ENCODE measurements around the gene PTPRT.

The PTPRT gene

DNA sequence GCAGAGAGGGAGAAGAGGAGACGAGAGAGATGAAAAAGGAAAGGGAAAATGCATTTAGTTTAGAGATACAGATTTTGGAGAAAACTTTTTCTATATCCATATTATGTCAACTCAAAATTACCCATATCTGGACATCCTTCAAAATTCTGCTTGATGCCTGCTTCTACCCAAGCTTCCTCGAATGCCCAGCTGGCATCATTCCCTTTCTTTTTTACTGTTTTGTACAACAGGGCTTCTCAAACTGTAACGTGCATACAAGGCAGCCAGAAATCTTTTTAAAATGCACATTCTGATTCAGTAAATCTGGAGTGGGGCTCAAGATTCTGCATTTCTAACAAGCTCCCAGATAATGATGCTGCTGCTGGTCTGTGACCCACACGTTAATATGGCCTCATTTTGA lies 1108.8 kb downstream of the PTPRT start:
- DNase-seq (ENCODE audit: low read depth, low spot score), result no peak

DNA sequence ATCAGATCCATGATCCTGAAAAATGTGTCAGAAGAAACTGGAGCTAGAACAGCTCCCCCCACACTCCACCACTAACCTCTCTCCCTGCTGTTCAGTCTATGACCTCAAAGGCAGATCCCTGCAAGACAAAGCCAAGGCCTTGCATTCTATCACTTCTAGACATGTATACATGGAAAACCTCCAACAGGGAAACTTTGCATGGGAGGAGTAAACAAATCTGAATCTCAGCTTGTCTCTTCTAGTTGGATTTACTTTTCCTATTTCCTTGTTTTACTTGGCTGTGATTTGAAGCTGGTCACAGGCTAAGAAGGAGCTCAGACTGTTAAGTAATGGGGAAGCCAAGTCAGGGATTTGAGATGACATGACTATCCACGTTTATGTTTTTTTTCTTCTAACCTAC lies 1114.8 kb downstream of the PTPRT start:
- no peak for DNase-seq (ENCODE audit: low read depth, low spot score)

DNA sequence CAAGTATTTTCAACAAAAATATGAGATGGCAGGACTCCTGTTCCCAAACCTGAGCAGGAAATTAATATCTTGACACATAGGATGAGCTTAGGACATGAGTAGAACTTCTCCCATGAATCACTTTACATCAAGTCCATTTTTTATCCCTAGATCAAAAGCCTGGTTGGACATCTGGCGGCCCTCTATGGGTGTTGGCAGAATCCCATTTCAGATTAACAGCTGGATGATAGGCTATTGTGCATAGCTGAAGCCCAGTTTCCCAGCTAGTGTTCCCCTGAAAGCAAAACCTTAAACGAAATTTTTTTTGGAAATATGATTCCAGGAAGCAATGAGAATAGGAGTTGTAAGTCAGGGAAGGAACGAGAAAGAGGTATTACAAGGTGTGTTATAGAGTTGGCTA lies 1122.1 kb downstream of the PTPRT start:
- no peak for DNase-seq (ENCODE audit: low read depth, low spot score)

DNA sequence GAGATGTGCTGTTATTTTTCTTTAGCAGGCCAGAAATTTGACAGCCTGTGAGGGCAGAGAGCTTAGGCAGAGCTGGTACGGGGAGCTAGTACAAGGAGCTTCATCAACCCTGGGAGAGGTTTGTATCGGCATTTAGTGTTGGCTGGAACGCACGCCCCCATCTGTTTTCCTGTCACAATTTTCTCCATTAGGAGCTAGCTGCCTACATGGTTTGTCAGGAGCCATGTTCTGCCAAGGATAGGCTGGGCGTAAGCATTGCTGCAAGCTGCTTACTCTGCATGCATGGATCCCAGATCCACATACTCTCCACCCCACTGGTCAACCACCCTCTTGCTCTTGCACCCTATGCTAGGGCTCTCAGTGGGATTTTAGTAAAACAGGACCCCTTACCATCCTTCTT lies 1122.5 kb downstream of the PTPRT start:
- DNase-seq (ENCODE audit: low read depth, low spot score), result no peak

DNA sequence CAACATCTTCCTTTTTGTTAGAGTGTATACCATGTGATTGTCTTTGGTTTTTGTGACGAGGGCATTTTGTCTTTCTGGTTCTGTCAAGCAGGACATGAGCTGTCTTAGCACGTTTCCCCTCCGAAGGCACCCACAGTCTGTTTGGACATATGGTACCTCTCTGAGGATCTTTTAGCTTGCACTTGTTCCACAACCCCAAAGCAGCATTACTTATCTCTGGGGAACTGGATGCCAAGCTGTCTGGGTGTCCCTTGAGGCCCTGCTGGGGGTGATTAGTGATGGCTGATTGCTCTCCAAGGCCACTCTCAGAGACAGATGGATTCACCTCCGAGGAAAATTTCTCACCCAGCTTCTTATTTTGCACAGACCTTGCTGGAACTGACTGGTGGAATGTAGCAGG lies 1126.6 kb downstream of the PTPRT start:
- DNase-seq (ENCODE audit: low read depth, low spot score), result no peak

DNA sequence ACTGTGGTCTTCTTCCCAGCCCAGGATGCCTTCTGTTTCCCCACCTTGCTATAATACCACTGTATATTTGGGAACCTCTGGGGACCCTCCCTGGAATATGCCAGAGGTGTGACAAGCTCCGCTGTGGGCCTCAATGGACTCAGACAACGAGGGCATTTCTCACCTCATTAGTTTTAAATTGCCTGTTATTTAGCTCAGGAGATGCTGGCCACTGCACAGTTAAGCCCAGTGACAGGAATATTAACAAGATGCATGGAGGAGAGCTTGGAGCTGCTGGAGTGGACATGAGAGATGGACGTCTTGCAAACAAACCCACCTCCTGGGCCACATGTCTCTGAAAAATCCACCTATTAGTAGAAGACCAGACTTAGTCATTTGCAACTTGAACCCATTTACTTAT lies 1136.4 kb downstream of the PTPRT start:
- no peak for DNase-seq (ENCODE audit: low read depth, low spot score)

DNA sequence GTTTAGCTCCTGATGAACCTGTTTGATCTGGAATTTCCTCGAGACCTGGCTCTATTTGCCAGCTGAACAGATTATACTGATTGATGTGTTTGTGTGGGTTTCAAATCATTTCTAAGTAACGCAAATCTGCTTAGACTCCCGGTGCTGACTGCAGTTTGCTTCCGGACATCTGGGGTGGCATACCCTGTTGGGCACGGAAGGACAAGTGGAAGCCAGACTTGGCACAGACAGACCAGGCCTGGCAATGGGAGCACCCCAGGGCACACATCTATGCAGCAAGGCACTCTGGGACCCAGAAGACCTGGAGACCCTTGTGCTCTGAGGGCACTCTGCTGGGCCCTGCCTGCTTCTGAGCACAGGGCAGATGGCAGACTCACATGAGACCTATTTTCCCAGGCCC lies 1137.8 kb downstream of the PTPRT start:
- no peak for DNase-seq (ENCODE audit: low read depth, low spot score)

DNA sequence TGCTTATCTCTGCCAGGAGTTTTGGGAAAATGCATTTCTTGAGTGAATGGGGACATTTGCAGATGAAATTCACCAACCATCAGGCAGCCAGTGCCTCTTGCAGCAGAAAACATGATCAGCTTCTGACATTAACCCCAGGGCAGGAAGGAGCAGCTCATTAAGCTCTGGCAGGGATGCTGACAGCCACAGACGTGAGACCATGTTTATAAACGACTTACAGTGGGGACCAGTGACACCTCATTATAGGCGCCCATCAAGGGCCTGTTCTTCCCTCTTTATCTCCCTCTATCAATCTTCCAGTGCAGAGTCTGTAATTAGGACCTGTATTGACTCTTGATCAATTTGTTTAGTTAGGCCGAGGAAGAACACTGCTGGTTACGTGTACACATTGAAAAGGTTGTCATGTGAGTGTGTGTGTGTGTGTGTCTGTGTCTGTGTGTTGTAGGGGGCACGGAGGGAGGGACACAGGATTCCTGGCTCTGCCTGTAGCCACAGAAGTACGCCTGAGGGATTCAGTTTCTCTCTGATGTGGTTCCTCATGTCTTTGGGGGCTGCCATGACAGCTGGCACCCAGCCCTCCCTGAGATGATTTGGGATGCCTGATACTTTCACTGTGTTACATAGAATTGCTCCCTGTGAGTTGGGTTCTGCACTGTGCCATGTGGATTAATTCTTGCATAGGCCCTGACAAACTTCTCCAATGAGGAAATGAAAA lies 1143.2 kb downstream of the PTPRT start:
- DNase-seq (ENCODE audit: low read depth, low spot score), result no peak

DNA sequence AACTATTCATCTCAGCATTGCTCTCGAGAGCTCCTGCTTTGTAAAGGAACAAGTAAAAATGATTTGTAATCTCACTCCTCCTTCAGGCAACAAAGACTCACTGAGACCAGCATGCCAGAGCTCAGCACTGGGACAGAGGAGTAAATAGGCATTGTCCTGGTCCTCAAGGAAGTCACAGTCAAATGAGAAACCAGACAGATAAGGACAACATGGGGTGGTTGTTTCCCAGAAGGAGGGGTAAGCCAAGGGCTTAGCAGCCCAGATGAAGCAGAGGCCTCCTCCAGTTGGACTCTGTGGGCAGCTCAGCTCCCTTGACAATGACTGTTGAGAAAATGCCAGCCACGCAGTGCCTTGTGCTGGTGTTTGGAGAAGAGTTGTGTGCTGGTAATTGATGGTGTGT lies 1145.8 kb downstream of the PTPRT start:
- DNase-seq (ENCODE audit: low read depth, low spot score), result no peak

DNA sequence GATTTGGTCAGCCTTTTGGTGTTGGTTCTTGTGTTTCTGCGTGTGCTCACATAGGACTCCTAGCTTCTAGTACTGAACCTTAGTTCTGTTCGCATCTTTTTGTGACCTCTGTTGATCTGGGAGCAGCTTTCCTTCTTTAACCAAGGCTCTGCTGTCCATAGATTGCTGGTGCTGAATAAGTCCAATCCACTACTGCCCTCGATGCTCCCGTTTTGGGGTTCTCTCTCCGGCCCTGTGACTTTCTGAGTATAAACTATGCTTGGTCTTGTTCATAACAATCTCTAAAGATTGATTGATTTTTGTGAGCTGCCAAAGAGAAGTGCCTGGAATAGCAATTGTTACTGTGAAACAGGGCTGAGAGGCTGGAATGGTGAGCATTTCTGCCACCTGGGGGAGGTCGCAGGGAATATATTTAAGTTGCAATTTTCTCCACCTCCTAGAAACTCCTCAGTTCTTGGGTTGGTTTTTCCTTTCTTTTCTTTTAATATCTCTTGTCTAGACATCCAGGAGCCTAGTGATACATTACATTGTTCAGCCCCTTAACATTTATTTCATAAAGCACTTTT lies 1148.6 kb downstream of the PTPRT start:
- DNase-seq (ENCODE audit: low read depth, low spot score), result no peak

DNA sequence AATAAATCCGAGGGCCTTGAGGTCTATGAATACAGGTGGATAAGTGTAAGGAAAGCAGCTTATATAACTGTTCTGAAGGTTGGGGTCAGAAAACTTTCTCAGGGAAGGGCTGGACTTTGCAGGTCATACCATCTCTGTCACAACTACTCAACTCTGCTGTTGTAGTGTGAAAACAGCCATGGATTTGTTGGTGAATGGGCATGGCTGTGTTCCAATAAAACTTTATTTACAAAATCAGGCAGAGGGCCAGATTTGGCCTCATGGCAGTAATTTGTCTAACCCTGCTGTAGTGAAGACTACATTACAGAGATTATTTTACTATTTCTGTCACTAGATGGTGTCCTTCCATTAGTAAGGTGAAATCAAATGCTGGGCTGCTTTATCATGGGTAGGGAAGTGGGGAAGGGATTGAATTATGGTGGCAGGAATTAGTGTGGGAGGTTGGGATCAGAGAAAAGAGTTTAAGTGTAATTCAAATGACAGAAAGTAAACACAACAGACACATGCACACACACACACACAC lies 1161.9 kb downstream of the PTPRT start:
- no peak for DNase-seq (ENCODE audit: low read depth, low spot score)

DNA sequence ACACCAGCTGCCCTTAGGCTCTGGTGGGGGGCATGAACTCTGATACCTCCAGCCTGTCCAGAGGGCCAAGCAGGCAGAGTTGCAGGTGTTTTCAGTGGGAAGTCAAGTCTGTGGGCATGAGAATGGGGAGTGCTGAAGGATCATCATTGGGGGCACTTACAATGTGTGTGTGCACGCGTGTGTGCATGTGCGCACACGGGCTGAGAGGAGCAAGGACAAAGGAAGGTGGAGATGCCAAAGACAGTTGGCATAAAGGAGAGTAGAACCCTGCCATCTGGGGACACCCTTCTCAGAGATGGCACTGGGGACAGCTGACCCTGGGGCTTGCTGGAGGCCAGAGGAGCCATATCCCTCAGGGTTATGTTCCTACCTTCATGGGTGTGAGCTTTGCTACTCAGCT lies 1163.1 kb downstream of the PTPRT start:
- no peak for DNase-seq (ENCODE audit: low read depth, low spot score)

DNA sequence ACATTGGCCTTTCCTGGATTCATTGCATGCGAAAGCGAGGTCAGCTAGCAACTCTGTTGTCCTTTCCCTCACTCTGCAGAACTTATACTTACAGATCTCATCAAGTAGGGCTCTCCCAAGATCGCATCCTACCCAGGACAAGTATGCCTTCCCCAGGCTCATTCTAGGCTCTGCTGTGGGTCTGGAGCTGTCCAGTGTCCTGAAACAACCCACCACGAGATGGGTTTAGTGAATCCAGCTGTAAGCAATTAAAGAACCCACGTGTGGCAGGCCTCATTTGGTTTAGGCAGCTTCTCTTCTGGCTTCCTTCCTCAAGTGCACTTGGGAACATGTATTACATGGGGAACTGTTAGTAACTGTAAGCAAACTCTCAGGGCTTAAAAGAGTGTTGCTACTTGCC lies 1165.1 kb downstream of the PTPRT start:
- DNase-seq (ENCODE audit: low read depth, low spot score), result no peak

Measured in smooth muscle cell of the brain vasculature (primary cell).